HepG2 (cell line): Measurements from ENCODE around the gene TEX29. TPM values are rescaled to one million over a fixed set of nuclear protein-coding genes. Genes with fewer than 3 reads are reported as not detected.

Source experiments
- ATAC-seq: fragments of 200-7000 bp; cut with Tn5 transposase; 3 replicates; pipeline ENCODE4 v1.9.1; 2020; ENCODE audit warnings: mild to moderate bottlenecking, moderate library complexity
- BruUV-seq: library from RNA; stranded (reverse); fragments of 400-500 nt; replicated peaks from 2 replicates; lab custom pipeline; 2021; lab: Mats Ljungman, UMichigan
- CTCF ChIA-PET: fragments of 300-600 bp; formaldehyde crosslinking; extraction: SDS; loops from one replicate; lab custom pipeline; 2021; ENCODE audit warnings: low total read pairs, inconsistent platforms, low intra/inter-chr PET ratio; lab: Yijun Ruan, JAX
- POLR2A ChIA-PET: fragments of 350-600 bp; sonication (Branson Sonifier 250); formaldehyde crosslinking; loops from one replicate; lab custom pipeline; 2020; ENCODE audit warnings: antibody characterized with exemption, inconsistent platforms; lab: Yijun Ruan, JAX
- DNase-seq: peaks from one replicate; pipeline ENCODE4 v3.0.0-alpha.2; 2015; ENCODE audit warnings: low spot score
- FAIRE-seq: peaks from 3 replicates; lab custom pipeline; 2011; peaks lifted over from hg19 to GRCh38; lab: Jason Lieb, UNC
- H2AFZ ChIP-seq: one replicate; pipeline ENCODE4 v1.6.1; 2011; ENCODE audit warnings: low read length, inconsistent platforms
- H3K27ac ChIP-seq: fragments of 300-600 bp; 3 replicates; pipeline ENCODE4 v1.8.0; 2011; ENCODE audit warnings: mixed run types, mild to moderate bottlenecking, mixed read lengths, low read length, inconsistent platforms; ENCODE audit not compliant: insufficient read depth; ENCODE audit errors: extremely low read length
- H3K27me3 ChIP-seq, 2 experiments: fragments of 200-600 bp in 1 of 2; 2 replicates in 1 of 2; 3 replicates in 1 of 2; pipeline versions ENCODE4 v1.6.0 to v1.8.0; 2011; ENCODE audit warnings: low read length in 2 of 2, mild to moderate bottlenecking in 2 of 2, moderate library complexity in 2 of 2, inconsistent platforms in 1 of 2; ENCODE audit not compliant: insufficient read depth in 2 of 2, control insufficient read depth in 1 of 2
- H3K36me3 ChIP-seq, 2 experiments: fragments of 200-600 bp in 1 of 2; replicated peaks in 1 of 2; 2 replicates in 1 of 2; 3 replicates in 1 of 2; pipeline versions ENCODE4 v1.5.1 to v1.8.0; 2011; ENCODE audit warnings: low read length in 2 of 2, inconsistent platforms in 1 of 2; ENCODE audit not compliant: insufficient read depth in 2 of 2, control insufficient read depth in 1 of 2
- H3K4me1 ChIP-seq: 2 replicates; pipeline ENCODE4 v1.5.1; 2012; ENCODE audit warnings: low read length, inconsistent platforms; ENCODE audit not compliant: insufficient read depth
- H3K4me2 ChIP-seq: 2 replicates; pipeline ENCODE4 v1.6.0; 2011; ENCODE audit warnings: low read depth, low read length, inconsistent platforms
- H3K4me3 ChIP-seq, 3 experiments: fragments of 200-600 bp in 1 of 3; sonication (generic), shearing (Covaris generic) in 1 of 3; replicated peaks in 1 of 3; 2 replicates each; pipeline ENCODE4 v1.5.1; 2011 to 2016; ENCODE audit warnings: low read length in 3 of 3, inconsistent platforms in 2 of 3, low read depth in 2 of 3, mild to moderate bottlenecking in 2 of 3, control low read depth in 1 of 3, mixed read lengths in 1 of 3; ENCODE audit not compliant: insufficient read depth in 1 of 3
- H3K79me2 ChIP-seq: one replicate; pipeline ENCODE4 v1.6.1; 2011; ENCODE audit warnings: low read length, inconsistent platforms; ENCODE audit not compliant: insufficient read depth
- H3K9ac ChIP-seq: 2 replicates; pipeline ENCODE4 v1.6.0; 2011; ENCODE audit warnings: mild to moderate bottlenecking, low read depth, low read length, inconsistent platforms; ENCODE audit not compliant: insufficient read depth
- H3K9me3 ChIP-seq: 2 replicates; pipeline ENCODE4 v1.5.1; 2012; ENCODE audit warnings: mild to moderate bottlenecking, low read length
- H4K20me1 ChIP-seq: 2 replicates; pipeline ENCODE4 v1.6.0; 2011; ENCODE audit warnings: inconsistent platforms, mild to moderate bottlenecking, low read length, moderate library complexity; ENCODE audit not compliant: insufficient read depth
- ESRRA ChIP-seq: sonication (generic); formaldehyde crosslinking; IDR thresholded peaks from 2 replicates; pipeline ENCODE4 v1.5.1; 2020; ENCODE audit warnings: mild to moderate bottlenecking, low read depth, missing genetic modification reagents
- FOXK2 ChIP-seq: fragments of 450-650 bp; IDR thresholded peaks from 2 replicates; pipeline ENCODE4 v1.6.1; 2016
- GTF3A ChIP-seq: sonication (generic); formaldehyde crosslinking; conservative IDR thresholded peaks from 2 replicates; pipeline ENCODE4 v1.4.0; 2020; ENCODE audit warnings: mild to moderate bottlenecking, missing genetic modification reagents
- NFIC ChIP-seq: IDR thresholded peaks from 2 replicates; pipeline ENCODE4 v1.6.1; 2012; ENCODE audit warnings: mild to moderate bottlenecking, low read length, inconsistent platforms
- NPAS2 ChIP-seq: sonication (generic); formaldehyde crosslinking; IDR thresholded peaks from 2 replicates; pipeline ENCODE4 v1.8.0; 2022; ENCODE audit warnings: mild to moderate bottlenecking, missing genetic modification reagents, borderline replicate concordance
- RBM39 ChIP-seq: fragments of 200-400 bp; formaldehyde crosslinking; IDR thresholded peaks from one replicate; pipeline ENCODE4 v1.6.1; 2018; ENCODE audit warnings: antibody characterized with exemption, mild to moderate bottlenecking, low read depth, low read length; ENCODE audit not compliant: poor library complexity, severe bottlenecking
- TAF1 ChIP-seq: sonication (generic); formaldehyde crosslinking; IDR thresholded peaks from 2 replicates; pipeline ENCODE4 v1.4.0; 2020; ENCODE audit warnings: missing genetic modification reagents
- TARDBP ChIP-seq: sonication (generic); formaldehyde crosslinking; IDR thresholded peaks from 2 replicates; pipeline ENCODE4 v1.8.0; 2022; ENCODE audit warnings: mild to moderate bottlenecking, missing genetic modification reagents
- ZFP37 ChIP-seq: sonication (generic); formaldehyde crosslinking; IDR thresholded peaks from 2 replicates; pipeline ENCODE4 v1.4.0; 2020; ENCODE audit warnings: missing genetic modification reagents, borderline replicate concordance
- ZNF12 ChIP-seq: sonication (generic); formaldehyde crosslinking; IDR thresholded peaks from 2 replicates; pipeline ENCODE4 v1.5.0; 2020; ENCODE audit warnings: missing genetic modification reagents
- ZNF205 ChIP-seq: IDR thresholded peaks from 2 replicates; pipeline ENCODE4 v1.6.1; 2018; ENCODE audit warnings: missing biosample characterization, missing genetic modification reagents
- ZNF496 ChIP-seq: sonication (generic); formaldehyde crosslinking; IDR thresholded peaks from 2 replicates; pipeline ENCODE4 v1.8.1; 2023; ENCODE audit warnings: mild to moderate bottlenecking, moderate library complexity, missing genetic modification reagents; ENCODE audit not compliant: insufficient replicate concordance
- WGBS: methylation state at CpG from one replicate; pipeline ENCODE4 v1.1.6; 2017; ENCODE audit warnings: low lambda C conversion rate; 5-methylcytosine and 5-hydroxymethylcytosine counted together
- in situ Hi-C: cut with HindIII; loops from 2 replicates; pipeline ENCODE4 v1.10.0; 2017; ENCODE audit warnings: low pct_unique_long_range_greater_than_20kb; ENCODE audit not compliant: extremely low pct_ligation_motif_present
- intact Hi-C: fragments of 100-400 bp; cut with micrococcal nuclease; formaldehyde crosslinking; loops from one replicate; pipeline ENCODE4 v1.10.0; 2022; ENCODE audit not compliant: unreplicated experiment
- polyA plus RNA-seq, 8 experiments: library from polyadenylated mRNA; depleted of rRNA in 3 of 8; stranded (reverse) in 7 of 8; unstranded in 1 of 8; fragments of >200 nt; fragmentation: Illumina TruSeq in 4 of 8; extraction: Trizol in 4 of 8; gene quantifications; 2 replicates each; pipeline versions ENCODE4 v1.2.1 to v1.2.3, GENCODE V29; 2011 to 2016; ENCODE audit warnings: low read depth in 4 of 8, missing spikeins in 1 of 8, mixed read lengths in 1 of 8; ENCODE audit not compliant: insufficient read depth in 1 of 8
- total RNA-seq, 5 experiments: library from RNA; depleted of rRNA; stranded (reverse); fragments of >200 nt; fragmentation: Illumina TruSeq; extraction: Trizol; gene quantifications; 2 replicates each; pipeline ENCODE4 v1.2.3, GENCODE V29; 2016; ENCODE audit warnings: low read depth in 1 of 5
- TF ChIP-seq, protein P1 (sequence below): sonication (generic); formaldehyde crosslinking; IDR thresholded peaks from 2 replicates; pipeline ENCODE4 v1.4.0; 2020; ENCODE audit warnings: mild to moderate bottlenecking, missing genetic modification reagents
- TF ChIP-seq, protein P2 (sequence below): sonication (generic); formaldehyde crosslinking; IDR thresholded peaks from 2 replicates; pipeline ENCODE4 v1.5.0; 2020; ENCODE audit warnings: mild to moderate bottlenecking, missing genetic modification reagents, moderate library complexity
- TF ChIP-seq, protein P3 (sequence below): sonication (generic); formaldehyde crosslinking; IDR thresholded peaks from 2 replicates; pipeline ENCODE4 v1.4.0; 2020; ENCODE audit warnings: missing genetic modification reagents

The TEX29 gene
- total and polyA plus RNA-seq, 2 of the 13 experiments (the other 11 are each of a cell fraction or from before 2014, with no cell fraction given): 0.12 to 0.22 TPM

DNA sequence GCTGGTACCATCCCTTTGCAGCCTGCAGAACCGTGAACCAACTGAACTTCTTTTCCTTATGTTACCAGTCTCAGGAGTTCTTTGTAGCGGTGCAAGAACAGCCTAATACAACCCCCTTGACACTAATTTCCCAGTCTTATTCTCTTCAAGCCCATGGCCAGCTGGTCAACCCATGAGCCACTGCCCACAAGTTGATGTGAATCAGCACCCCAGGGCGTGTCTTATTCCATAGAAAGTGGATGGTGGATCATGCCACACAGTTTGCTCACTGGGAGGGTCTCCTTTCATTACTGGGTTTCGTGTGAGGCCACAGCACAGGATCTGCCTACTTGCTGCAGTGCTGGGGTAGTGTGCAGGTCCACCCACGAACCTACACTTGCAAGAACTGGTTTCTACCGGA lies 27.0 kb downstream of the TEX29 start:
- in situ Hi-C loops: no loop called here
- Histone ChIP-seq H3K27me3 (no peaks in the 10 kb centered on the region), H3K79me2 (no peaks in the 10 kb centered on the region), H4K20me1 (no peaks in the 10 kb centered on the region), H3K4me1 (no peaks in the 10 kb centered on the region), H3K27ac (no peak overlapping the region), H3K4me3 (no peak overlapping the region), H3K9ac (no peak overlapping the region), H3K36me3 (no peaks in the 10 kb centered on the region), H3K9me3 (no peaks in the 10 kb centered on the region), H3K4me2 (no peak overlapping the region), H2AFZ (no peak overlapping the region)
- DNase-seq (no peak), FAIRE-seq (no peak), ATAC-seq (no peak)
- TF ChIP-seq ZNF496 (CRISPR knock-in tag): no peak
- no peak for TF ChIP-seq NPAS2
- no peak for TF ChIP-seq RBM39
- TF ChIP-seq, protein P1, sequence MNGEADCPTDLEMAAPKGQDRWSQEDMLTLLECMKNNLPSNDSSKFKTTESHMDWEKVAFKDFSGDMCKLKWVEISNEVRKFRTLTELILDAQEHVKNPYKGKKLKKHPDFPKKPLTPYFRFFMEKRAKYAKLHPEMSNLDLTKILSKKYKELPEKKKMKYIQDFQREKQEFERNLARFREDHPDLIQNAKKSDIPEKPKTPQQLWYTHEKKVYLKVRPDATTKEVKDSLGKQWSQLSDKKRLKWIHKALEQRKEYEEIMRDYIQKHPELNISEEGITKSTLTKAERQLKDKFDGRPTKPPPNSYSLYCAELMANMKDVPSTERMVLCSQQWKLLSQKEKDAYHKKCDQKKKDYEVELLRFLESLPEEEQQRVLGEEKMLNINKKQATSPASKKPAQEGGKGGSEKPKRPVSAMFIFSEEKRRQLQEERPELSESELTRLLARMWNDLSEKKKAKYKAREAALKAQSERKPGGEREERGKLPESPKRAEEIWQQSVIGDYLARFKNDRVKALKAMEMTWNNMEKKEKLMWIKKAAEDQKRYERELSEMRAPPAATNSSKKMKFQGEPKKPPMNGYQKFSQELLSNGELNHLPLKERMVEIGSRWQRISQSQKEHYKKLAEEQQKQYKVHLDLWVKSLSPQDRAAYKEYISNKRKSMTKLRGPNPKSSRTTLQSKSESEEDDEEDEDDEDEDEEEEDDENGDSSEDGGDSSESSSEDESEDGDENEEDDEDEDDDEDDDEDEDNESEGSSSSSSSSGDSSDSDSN: no peak
- no peak for TF ChIP-seq ZNF12 (CRISPR knock-in tag)
- no peak for TF ChIP-seq ZFP37 (CRISPR knock-in tag)
- TF ChIP-seq ESRRA (CRISPR knock-in tag): no peak
- no peak for TF ChIP-seq NFIC
- TF ChIP-seq, protein P2, sequence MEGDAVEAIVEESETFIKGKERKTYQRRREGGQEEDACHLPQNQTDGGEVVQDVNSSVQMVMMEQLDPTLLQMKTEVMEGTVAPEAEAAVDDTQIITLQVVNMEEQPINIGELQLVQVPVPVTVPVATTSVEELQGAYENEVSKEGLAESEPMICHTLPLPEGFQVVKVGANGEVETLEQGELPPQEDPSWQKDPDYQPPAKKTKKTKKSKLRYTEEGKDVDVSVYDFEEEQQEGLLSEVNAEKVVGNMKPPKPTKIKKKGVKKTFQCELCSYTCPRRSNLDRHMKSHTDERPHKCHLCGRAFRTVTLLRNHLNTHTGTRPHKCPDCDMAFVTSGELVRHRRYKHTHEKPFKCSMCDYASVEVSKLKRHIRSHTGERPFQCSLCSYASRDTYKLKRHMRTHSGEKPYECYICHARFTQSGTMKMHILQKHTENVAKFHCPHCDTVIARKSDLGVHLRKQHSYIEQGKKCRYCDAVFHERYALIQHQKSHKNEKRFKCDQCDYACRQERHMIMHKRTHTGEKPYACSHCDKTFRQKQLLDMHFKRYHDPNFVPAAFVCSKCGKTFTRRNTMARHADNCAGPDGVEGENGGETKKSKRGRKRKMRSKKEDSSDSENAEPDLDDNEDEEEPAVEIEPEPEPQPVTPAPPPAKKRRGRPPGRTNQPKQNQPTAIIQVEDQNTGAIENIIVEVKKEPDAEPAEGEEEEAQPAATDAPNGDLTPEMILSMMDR (CRISPR knock-in tag): no peak
- no peak for TF ChIP-seq FOXK2
- no peak for TF ChIP-seq TAF1 (CRISPR knock-in tag)
- TF ChIP-seq, protein P3, sequence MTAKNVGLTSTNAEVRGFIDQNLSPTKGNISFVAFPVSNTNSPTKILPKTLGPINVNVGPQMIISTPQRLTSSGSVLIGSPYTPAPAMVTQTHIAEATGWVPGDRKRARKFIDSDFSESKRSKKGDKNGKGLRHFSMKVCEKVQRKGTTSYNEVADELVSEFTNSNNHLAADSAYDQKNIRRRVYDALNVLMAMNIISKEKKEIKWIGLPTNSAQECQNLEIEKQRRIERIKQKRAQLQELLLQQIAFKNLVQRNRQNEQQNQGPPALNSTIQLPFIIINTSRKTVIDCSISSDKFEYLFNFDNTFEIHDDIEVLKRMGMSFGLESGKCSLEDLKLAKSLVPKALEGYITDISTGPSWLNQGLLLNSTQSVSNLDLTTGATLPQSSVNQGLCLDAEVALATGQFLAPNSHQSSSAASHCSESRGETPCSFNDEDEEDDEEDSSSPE: no peak
- TF ChIP-seq TARDBP (CRISPR knock-in tag): no peak
- TF ChIP-seq GTF3A (CRISPR knock-in tag): no peak
- TF ChIP-seq ZNF205 (CRISPR knock-in tag): no peak
- ChIA-PET POLR2A (no interaction called here), CTCF (no interaction called here)
- WGBS: 5% methylated on average over 5 of the region's 6 CpGs
- intact Hi-C loops: no loop called here
- BruUV-seq: no TSS peak
